ENCODE results near the gene MAVS. TPM values are rescaled to one million over a fixed set of nuclear protein-coding genes. Genes with fewer than 3 reads are reported as not detected.

The MAVS gene
- total RNA-seq, 1 experiment from 2014 or later = 24.2 TPM

DNA sequence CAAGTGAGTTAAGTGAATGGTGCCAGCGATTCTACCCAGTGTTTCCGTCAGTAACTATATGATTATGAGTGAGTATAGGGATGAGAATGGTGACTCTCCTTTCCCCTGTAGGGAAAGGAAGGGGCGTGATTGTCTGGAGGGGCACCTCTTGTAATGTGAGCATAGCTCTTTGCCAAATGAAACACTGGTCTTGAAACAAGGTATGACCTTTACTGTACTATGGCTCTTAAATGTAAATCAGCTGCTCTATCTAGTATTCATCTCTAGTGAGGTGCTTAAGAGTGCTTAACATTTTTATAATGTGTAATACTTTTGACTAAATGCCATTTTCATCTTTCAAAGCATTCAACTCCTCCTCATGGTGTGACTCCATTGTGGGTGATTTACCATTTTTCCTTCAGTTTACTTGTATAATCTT lies 53.6 kb downstream of the MAVS start:
- H3K9me3 Mint-ChIP-seq = no peaks in the 10 kb centered on the region
- no peak overlapping the region for H2AFZ ChIP-seq (ENCODE audit: low read length)
- H3K79me2 ChIP-seq (ENCODE audit: insufficient read depth, low read length) = peaks cover 86% of the 10 kb centered on the region
- no peak overlapping the region for H3K56ac ChIP-seq (ENCODE audit: insufficient read length, low read depth, low read length)
- no peak overlapping the region for H3K27ac ChIP-seq (ENCODE audit: insufficient read length, low read depth, low read length)
- no peaks in the 10 kb centered on the region for H3K4me1 ChIP-seq (ENCODE audit: insufficient read depth, low read length)
- no peaks in the 10 kb centered on the region for H3K27me3 ChIP-seq (ENCODE audit: insufficient read depth, low read length)
- H3K4me1 Mint-ChIP-seq = peaks cover 35 to 41% of the 10 kb centered on the region in 2 experiments
- H3K23ac ChIP-seq (ENCODE audit: insufficient read length, low read depth, low read length) = no peak overlapping the region
- H2BK120ac ChIP-seq (ENCODE audit: low read depth, low read length, poor library complexity, severe bottlenecking) = no peak overlapping the region
- no peak overlapping the region for H2BK15ac ChIP-seq (ENCODE audit: low read depth, low read length)
- H3K23me2 ChIP-seq (ENCODE audit: insufficient read length, low read depth, low read length, poor library complexity, severe bottlenecking) = no peaks in the 10 kb centered on the region
- no peaks in the 10 kb centered on the region for H3K79me1 ChIP-seq (ENCODE audit: insufficient read depth, low read depth, low read length, poor library complexity, severe bottlenecking)
- H4K8ac ChIP-seq (replicated peaks; ENCODE audit: insufficient read length, low read depth, low read length) = no peak overlapping the region
- no peak overlapping the region for H3T11ph ChIP-seq (ENCODE audit: low read length)
- no peaks in the 10 kb centered on the region for H3K9me3 ChIP-seq (ENCODE audit: control insufficient read depth, low read depth, low read length)
- H3K18ac ChIP-seq (ENCODE audit: insufficient read length, low read depth, low read length) = no peak overlapping the region
- H3K4me2 ChIP-seq (ENCODE audit: insufficient read depth, insufficient read length, low read length) = no peak overlapping the region
- WGBS (ENCODE audit: extremely low coverage, insufficient read length, low lambda C conversion rate) = no CpG with 5 or more reads among the region's 3 CpGs
- H2BK20ac ChIP-seq (ENCODE audit: low read depth, low read length, poor library complexity, severe bottlenecking) = no peak overlapping the region
- H3K27ac Mint-ChIP-seq = peak overlapping the region in 1 of 3 experiments; percentile 67; a peak in 2 of 7 replicates
- no peaks in the 10 kb centered on the region for H4K20me1 ChIP-seq (ENCODE audit: control insufficient read depth, insufficient read depth, insufficient read length)
- no peaks in the 10 kb centered on the region for H3K27me3 Mint-ChIP-seq (ENCODE audit: low read depth)
- H4K91ac ChIP-seq (ENCODE audit: insufficient read length, low read depth, low read length) = no peak overlapping the region
- H2AK5ac ChIP-seq (ENCODE audit: insufficient read length, low read length) = no peak overlapping the region
- no peak for DNase-seq
- no peak overlapping the region for H2BK5ac ChIP-seq (ENCODE audit: insufficient read length, low read length)
- H3K4ac ChIP-seq (ENCODE audit: low read depth, low read length) = no peak overlapping the region
- no peak overlapping the region for H3K14ac ChIP-seq (ENCODE audit: insufficient read depth, low read length)
- TF ChIP-seq, protein P1, sequence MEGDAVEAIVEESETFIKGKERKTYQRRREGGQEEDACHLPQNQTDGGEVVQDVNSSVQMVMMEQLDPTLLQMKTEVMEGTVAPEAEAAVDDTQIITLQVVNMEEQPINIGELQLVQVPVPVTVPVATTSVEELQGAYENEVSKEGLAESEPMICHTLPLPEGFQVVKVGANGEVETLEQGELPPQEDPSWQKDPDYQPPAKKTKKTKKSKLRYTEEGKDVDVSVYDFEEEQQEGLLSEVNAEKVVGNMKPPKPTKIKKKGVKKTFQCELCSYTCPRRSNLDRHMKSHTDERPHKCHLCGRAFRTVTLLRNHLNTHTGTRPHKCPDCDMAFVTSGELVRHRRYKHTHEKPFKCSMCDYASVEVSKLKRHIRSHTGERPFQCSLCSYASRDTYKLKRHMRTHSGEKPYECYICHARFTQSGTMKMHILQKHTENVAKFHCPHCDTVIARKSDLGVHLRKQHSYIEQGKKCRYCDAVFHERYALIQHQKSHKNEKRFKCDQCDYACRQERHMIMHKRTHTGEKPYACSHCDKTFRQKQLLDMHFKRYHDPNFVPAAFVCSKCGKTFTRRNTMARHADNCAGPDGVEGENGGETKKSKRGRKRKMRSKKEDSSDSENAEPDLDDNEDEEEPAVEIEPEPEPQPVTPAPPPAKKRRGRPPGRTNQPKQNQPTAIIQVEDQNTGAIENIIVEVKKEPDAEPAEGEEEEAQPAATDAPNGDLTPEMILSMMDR (conservative IDR thresholded peaks at IDR 0.05) = no peak
- H3K36me3 Mint-ChIP-seq (ENCODE audit: insufficient read depth in 1 of 3, low read depth in 3 of 3) = peaks cover 0 to 21% (median 18%) of the 10 kb centered on the region in 3 experiments; a peak in 6 of 7 replicates
- H2BK12ac ChIP-seq (ENCODE audit: insufficient read length, low read depth, low read length) = no peak overlapping the region
- no peak overlapping the region for H4K5ac ChIP-seq (ENCODE audit: insufficient read length, low read depth, low read length)
- H3K4me3 Mint-ChIP-seq = no peak overlapping the region
- no peak overlapping the region for H3K9ac ChIP-seq (ENCODE audit: extremely low read depth, insufficient read length, low read length)
